ENCODE results near the gene ADAMTS19.
"Not testable (repeated sequence)": the region's sequence is repeated elsewhere in the genome, so short reads cannot be mapped to it uniquely, and the experiment has no call there.

ADAMTS19 gene, protein sequence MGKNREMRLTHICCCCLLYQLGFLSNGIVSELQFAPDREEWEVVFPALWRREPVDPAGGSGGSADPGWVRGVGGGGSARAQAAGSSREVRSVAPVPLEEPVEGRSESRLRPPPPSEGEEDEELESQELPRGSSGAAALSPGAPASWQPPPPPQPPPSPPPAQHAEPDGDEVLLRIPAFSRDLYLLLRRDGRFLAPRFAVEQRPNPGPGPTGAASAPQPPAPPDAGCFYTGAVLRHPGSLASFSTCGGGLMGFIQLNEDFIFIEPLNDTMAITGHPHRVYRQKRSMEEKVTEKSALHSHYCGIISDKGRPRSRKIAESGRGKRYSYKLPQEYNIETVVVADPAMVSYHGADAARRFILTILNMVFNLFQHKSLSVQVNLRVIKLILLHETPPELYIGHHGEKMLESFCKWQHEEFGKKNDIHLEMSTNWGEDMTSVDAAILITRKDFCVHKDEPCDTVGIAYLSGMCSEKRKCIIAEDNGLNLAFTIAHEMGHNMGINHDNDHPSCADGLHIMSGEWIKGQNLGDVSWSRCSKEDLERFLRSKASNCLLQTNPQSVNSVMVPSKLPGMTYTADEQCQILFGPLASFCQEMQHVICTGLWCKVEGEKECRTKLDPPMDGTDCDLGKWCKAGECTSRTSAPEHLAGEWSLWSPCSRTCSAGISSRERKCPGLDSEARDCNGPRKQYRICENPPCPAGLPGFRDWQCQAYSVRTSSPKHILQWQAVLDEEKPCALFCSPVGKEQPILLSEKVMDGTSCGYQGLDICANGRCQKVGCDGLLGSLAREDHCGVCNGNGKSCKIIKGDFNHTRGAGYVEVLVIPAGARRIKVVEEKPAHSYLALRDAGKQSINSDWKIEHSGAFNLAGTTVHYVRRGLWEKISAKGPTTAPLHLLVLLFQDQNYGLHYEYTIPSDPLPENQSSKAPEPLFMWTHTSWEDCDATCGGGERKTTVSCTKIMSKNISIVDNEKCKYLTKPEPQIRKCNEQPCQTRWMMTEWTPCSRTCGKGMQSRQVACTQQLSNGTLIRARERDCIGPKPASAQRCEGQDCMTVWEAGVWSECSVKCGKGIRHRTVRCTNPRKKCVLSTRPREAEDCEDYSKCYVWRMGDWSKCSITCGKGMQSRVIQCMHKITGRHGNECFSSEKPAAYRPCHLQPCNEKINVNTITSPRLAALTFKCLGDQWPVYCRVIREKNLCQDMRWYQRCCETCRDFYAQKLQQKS

DNA sequence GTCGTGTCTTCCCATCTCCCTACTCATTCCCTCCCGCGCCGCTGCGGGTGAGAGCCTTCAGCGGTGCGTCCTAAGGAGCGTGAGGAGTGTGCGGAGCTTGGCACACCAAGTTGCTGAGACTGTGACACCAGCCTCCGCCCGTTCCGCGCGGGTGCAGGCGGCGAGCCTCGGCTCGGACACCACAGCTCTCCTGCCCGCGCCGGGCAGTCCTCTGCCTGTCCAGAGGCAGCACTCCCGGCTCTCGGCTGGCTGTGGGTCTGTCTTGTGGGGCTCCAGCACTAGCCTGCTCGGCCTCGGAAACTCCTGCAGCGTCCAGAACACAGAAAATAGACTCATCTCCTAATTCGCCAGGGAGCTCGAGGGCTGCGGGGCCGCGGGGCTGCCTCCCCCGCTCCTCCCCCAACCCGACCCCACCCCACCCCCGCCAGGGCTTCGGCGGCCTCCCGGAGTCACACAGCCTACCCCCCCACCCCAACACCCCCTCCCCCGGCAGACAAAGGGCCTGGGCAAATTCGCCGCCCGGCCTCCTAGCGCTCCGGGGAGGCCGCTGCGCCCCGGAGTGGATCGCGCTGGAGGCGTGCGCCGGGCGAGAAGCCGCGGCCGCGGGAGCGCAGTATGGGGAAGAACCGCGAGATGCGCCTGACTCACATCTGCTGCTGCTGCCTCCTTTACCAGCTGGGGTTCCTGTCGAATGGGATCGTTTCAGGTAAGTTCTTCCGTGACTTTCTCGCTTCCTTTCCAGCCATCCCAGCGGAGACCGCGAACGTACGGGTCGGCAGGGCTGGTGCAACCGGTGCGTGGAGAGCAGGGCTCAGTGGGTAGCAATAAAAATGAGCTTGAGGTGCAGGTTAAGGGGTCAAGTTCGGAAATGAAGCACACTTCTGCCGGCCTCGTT is at the start of gene ADAMTS19:
Gene ADAMTS19 (plus strand): TSS at position 522 of the 895 bp plus-strand sequence. CDS start 94 bp downstream, at position 616.
- no peaks in the 10 kb centered on the region for H4K20me1 ChIP-seq
- no peak within 1 kb of the TSS for H3K4me2 ChIP-seq
- no peak within 1 kb of the TSS for H3K27ac ChIP-seq
- H3K4me3 ChIP-seq: no peak within 1 kb of the TSS
- no peaks in the 10 kb centered on the region for H3K36me3 ChIP-seq
- no peaks in the 10 kb centered on the region for H3K4me1 ChIP-seq
- H3K9me3 ChIP-seq: peaks cover 24% of the 10 kb centered on the region
- no peak for TF ChIP-seq Cebpa-rat (IDR thresholded peaks at IDR 0.05)
- H3K27me3 ChIP-seq: no peaks in the 10 kb centered on the region
- no peak within 1 kb of the TSS for H3K9ac ChIP-seq

DNA sequence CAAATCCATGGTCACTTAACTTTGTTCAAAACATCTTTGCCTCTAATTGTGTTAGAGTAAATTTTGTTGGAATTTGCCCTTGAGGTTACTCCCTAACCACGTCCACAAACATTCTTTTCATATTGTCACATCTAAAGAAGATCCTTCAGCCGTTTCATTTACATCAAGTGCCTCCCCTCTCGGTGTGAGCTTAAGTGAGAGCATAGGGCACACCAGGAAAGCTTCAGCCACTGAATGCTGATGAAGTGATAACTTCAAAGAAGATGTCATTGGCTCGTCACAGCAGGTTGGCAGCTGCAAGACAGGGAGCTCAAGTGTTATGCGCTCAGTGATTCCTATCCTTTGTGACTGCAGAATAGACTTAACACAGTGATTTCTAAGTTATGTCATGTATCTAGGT is 49.6 kb upstream of the ADAMTS19 start:
- peaks cover 4% of the 10 kb centered on the region; the same call in 1 of the 2 replicates for H3K9me3 ChIP-seq
- H3K36me3 ChIP-seq: no peaks in the 10 kb centered on the region
- H3K4me3 ChIP-seq: no peak overlapping the region
- no peaks in the 10 kb centered on the region for H4K20me1 ChIP-seq
- H3K4me2 ChIP-seq: no peak overlapping the region
- H3K27me3 ChIP-seq: no peaks in the 10 kb centered on the region
- TF ChIP-seq Cebpa-rat (IDR thresholded peaks at IDR 0.05): no peak
- no peaks in the 10 kb centered on the region for H3K4me1 ChIP-seq
- no peak overlapping the region for H3K27ac ChIP-seq
- H3K9ac ChIP-seq: no peak overlapping the region

DNA sequence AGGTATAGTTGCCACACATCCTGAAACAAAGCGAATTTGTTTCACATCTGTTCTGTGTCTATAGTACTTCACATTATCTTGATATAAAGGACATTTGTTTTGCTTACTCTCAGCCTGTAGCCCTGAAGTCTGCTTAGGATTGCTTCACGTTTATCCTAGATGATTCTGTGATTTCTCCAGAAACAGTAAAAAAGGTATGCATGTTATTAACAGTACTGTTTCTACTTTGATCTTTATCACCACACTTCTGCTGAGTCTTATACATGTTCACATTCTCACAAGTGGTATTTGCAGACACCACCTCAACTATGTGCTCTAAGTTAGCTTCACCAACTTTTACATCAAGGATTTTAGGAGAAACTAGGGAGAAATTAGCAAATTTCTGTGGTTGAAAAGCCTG is 47.4 kb upstream of the ADAMTS19 start:
- H3K4me1 ChIP-seq: no peaks in the 10 kb centered on the region
- H3K4me3 ChIP-seq: no peak overlapping the region
- no peaks in the 10 kb centered on the region for H4K20me1 ChIP-seq
- H3K9ac ChIP-seq: no peak overlapping the region
- no peaks in the 10 kb centered on the region for H3K27me3 ChIP-seq
- peaks cover 8% of the 10 kb centered on the region; the same call in 1 of the 2 replicates for H3K9me3 ChIP-seq
- no peaks in the 10 kb centered on the region for H3K36me3 ChIP-seq
- H3K27ac ChIP-seq: no peak overlapping the region
- no peak overlapping the region for H3K4me2 ChIP-seq
- TF ChIP-seq Cebpa-rat (IDR thresholded peaks at IDR 0.05): no peak

DNA sequence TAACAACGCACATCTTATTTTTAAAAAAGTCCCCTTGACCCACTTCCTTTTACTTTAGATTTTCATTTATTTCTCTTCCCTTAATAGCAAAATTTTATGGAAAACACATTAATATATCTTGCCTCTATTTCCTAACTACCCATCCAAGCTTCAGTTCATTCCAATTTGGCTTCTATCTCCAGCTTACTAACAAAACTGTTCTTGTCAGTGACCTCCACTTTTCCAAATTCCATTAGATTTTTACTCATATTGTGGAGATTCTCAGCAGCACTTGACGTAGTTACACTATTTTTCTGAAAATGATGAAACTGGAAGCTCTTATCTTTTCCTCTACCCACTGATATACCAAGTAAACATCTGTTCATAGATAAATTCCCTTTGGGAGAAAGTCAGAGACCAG is 46.5 kb upstream of the ADAMTS19 start:
- Histone ChIP-seq H3K4me2 (no peak overlapping the region), H3K4me1 (no peaks in the 10 kb centered on the region), H3K9ac (no peak overlapping the region), H3K4me3 (no peak overlapping the region), H3K27me3 (no peaks in the 10 kb centered on the region), H3K36me3 (no peaks in the 10 kb centered on the region), H3K9me3 (peaks cover 8% of the 10 kb centered on the region; the same call in 1 of the 2 replicates), H3K27ac (no peak overlapping the region), H4K20me1 (no peaks in the 10 kb centered on the region)
- no peak for TF ChIP-seq Cebpa-rat (IDR thresholded peaks at IDR 0.05)

DNA sequence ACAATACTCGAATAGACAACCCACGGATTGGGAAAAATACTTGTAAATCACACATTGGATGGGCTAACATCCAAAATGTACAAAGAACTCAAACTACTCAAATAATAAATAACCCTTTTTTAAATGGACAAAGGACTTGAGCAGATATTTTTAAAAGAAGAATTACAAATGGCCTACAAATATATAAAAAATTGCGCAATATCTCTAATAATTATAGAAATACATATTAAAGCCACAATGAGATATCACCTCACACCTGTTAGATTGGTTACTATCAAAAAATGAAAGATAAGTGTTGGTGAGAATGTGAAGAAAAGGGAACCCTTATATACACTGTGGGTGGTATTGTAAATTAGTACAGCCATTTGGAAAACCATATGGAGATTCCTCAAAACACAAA is 40.8 kb upstream of the ADAMTS19 start:
- no peak overlapping the region for H3K4me3 ChIP-seq
- no peaks in the 10 kb centered on the region for H3K27me3 ChIP-seq
- no peak overlapping the region for H3K9ac ChIP-seq
- no peaks in the 10 kb centered on the region for H3K4me1 ChIP-seq
- H3K9me3 ChIP-seq: peaks cover 8% of the 10 kb centered on the region; the same call in 1 of the 2 replicates
- H3K27ac ChIP-seq: no peak overlapping the region
- H4K20me1 ChIP-seq: no peaks in the 10 kb centered on the region
- no peak overlapping the region for H3K4me2 ChIP-seq
- TF ChIP-seq Cebpa-rat (IDR thresholded peaks at IDR 0.05): peak; percentile 80; the same call in 1 of the 2 replicates
- H3K36me3 ChIP-seq: no peaks in the 10 kb centered on the region

DNA sequence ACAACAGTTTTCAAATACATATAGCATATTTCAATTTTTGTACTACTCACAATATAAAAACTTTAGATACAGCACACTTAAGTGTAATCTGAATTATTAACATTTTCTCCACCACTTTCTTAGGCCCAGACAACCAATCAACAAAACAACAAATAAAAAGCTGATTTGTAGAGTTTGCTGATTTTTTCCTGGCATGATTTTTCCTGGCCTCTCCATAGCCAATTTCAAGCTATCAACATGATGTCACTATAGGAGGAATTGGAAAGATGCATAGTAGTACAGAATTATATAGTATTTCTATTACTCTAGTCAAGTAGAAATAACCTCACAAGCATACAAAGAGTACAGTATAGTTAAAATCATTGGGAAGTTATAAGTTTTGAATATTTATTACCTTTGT is 35.1 kb upstream of the ADAMTS19 start:
- Histone ChIP-seq H3K4me1 (no peaks in the 10 kb centered on the region), H3K9ac (no peak overlapping the region), H3K36me3 (no peaks in the 10 kb centered on the region), H3K27me3 (no peaks in the 10 kb centered on the region), H3K4me2 (no peak overlapping the region), H3K4me3 (no peak overlapping the region), H3K9me3 (no peaks in the 10 kb centered on the region), H3K27ac (no peak overlapping the region), H4K20me1 (no peaks in the 10 kb centered on the region)
- no peak for TF ChIP-seq Cebpa-rat (IDR thresholded peaks at IDR 0.05)

DNA sequence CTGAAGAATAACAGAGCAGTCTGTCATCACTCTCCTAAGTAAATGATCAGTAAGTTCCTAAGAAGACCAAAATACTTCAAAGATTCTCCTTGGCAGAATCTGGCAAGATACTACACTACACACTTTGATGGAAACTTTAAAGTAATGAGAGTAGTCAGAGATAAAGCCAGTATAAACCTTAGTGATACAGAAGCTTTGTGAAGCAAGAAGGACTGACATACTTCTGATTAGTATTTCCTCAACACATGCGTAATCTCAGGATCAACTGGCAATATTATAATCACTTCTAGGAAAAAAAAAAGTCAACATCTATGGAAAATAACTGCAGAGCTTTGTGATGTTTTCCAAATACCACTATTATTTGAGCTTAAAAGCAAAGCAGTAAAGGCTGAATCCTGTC is 34.0 kb upstream of the ADAMTS19 start:
- Histone ChIP-seq H3K4me2 (no peak overlapping the region), H3K9ac (no peak overlapping the region), H3K9me3 (no peaks in the 10 kb centered on the region), H4K20me1 (no peaks in the 10 kb centered on the region), H3K4me1 (no peaks in the 10 kb centered on the region), H3K4me3 (no peak overlapping the region), H3K27me3 (no peaks in the 10 kb centered on the region), H3K36me3 (no peaks in the 10 kb centered on the region), H3K27ac (no peak overlapping the region)
- no peak for TF ChIP-seq Cebpa-rat (IDR thresholded peaks at IDR 0.05)

DNA sequence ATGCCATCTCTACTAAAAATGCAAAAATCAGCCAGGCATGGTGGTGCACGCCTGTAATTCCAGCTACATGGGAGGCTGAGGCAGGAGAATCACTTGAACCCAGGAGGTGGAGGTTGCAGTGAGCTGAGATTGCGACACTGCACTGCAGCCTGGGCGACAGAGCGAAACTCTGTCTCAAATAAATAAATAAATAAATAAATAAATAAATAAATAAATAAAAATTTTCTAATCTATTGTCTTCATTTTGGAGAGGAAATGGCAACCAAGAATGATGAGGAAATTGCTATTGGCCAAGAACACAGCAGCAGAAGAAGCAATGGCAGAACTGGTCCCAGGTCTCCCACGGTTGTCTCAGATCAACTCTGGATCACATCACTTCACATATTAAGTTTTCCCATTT is 31.5 kb upstream of the ADAMTS19 start:
- H3K4me1 ChIP-seq, H3K4me3 ChIP-seq, H3K9me3 ChIP-seq, H3K27ac ChIP-seq, H3K36me3 ChIP-seq, H3K27me3 ChIP-seq, H3K9ac ChIP-seq, H3K4me2 ChIP-seq, H4K20me1 ChIP-seq: not testable (repeated sequence)

DNA sequence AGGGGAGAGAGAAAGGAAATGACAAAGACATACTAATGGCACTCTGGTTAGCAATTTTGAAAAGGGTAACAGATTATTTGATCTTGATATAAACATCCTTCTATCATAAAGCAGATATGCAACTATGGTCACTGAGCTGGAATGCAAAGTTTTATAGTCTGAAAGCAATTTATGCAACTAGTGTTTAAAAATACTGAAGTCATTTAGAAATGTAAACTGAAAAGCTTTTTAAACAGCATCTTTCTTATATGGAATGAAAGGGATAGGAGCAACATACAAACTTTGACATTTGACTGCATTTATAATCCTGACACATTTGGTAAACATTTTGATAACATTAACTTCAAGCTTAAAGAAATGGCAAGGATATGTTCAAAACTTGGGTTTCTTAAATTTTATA is 28.7 kb upstream of the ADAMTS19 start:
- no peak overlapping the region for H3K27ac ChIP-seq
- H3K9ac ChIP-seq: no peak overlapping the region
- H3K4me3 ChIP-seq: no peak overlapping the region
- no peaks in the 10 kb centered on the region for H3K9me3 ChIP-seq
- H3K4me1 ChIP-seq: no peaks in the 10 kb centered on the region
- no peak overlapping the region for H3K4me2 ChIP-seq
- no peak for TF ChIP-seq Cebpa-rat (IDR thresholded peaks at IDR 0.05)
- no peaks in the 10 kb centered on the region for H3K36me3 ChIP-seq
- H4K20me1 ChIP-seq: no peaks in the 10 kb centered on the region
- no peaks in the 10 kb centered on the region for H3K27me3 ChIP-seq
